Spleen (tissue), 11 donors: Measurements from ENCODE around the gene MEIS1. TPM values are rescaled to one million over a fixed set of nuclear protein-coding genes. Genes with fewer than 3 reads are reported as not detected.

Source experiments
- DNase-seq: peaks from one replicate; pipeline ENCODE4 v3.0.0-alpha.2; 2020
- H3K27ac ChIP-seq, 8 donors: fragments of 200-600 bp; sonication (generic) in 7 of 8; 1 replicate in 4 of 8; 2 replicates in 4 of 8; pipeline versions ENCODE4 v1.5.0 to v1.8.0; 2016 to 2021; ENCODE audit warnings: inconsistent platforms in 4 of 8, mild to moderate bottlenecking in 4 of 8, moderate library complexity in 1 of 8
- H3K27me3 ChIP-seq, 7 donors: fragments of 200-600 bp; sonication (generic) in 6 of 7; replicated peaks in 1 of 7; 1 replicate in 4 of 7; 2 replicates in 3 of 7; pipeline versions ENCODE4 v1.5.0 to v1.8.0; 2016 to 2021; ENCODE audit warnings: inconsistent platforms in 3 of 7, mild to moderate bottlenecking in 1 of 7
- H3K36me3 ChIP-seq, 6 donors: fragments of 200-600 bp; sonication (generic) in 5 of 6; 1 replicate in 4 of 6; 2 replicates in 2 of 6; pipeline versions ENCODE4 v1.5.0 to v1.8.0; 2016 to 2021; ENCODE audit warnings: inconsistent platforms in 2 of 6
- H3K4me1 ChIP-seq, 6 donors: fragments of 200-600 bp; sonication (generic) in 5 of 6; 1 replicate in 3 of 6; 2 replicates in 3 of 6; pipeline versions ENCODE4 v1.5.0 to v1.8.0; 2016 to 2021; ENCODE audit warnings: inconsistent platforms in 3 of 6
- H3K4me3 ChIP-seq, 8 donors: fragments of 200-600 bp; sonication (generic) in 7 of 8; 1 replicate in 4 of 8; 2 replicates in 4 of 8; pipeline versions ENCODE4 v1.5.0 to v1.8.0; 2016 to 2021; ENCODE audit warnings: inconsistent platforms in 4 of 8, mild to moderate bottlenecking in 4 of 8, moderate library complexity in 2 of 8
- H3K9me3 ChIP-seq, 8 donors: fragments of 200-600 bp; sonication (generic) in 7 of 8; 1 replicate in 4 of 8; 2 replicates in 4 of 8; pipeline versions ENCODE4 v1.5.0 to v1.8.0; 2016 to 2021; ENCODE audit warnings: inconsistent platforms in 4 of 8
- POLR2A ChIP-seq, 3 donors: fragments of 450-650 bp; IDR thresholded peaks; one replicate each; pipeline ENCODE4 v1.5.1; 2017; ENCODE audit warnings: antibody characterized with exemption in 3 of 3, mild to moderate bottlenecking in 1 of 3
- POLR2AphosphoS5 ChIP-seq, 3 donors: sonication (generic); formaldehyde crosslinking; IDR thresholded peaks; one replicate each; pipeline ENCODE4 v1.5.1; 2017; ENCODE audit warnings: antibody characterized with exemption in 3 of 3
- WGBS, 5 donors: extraction: QIAGEN DNeasy Blood & Tissue Kit in 3 of 5; methylation state at CpG; one replicate each; pipeline versions ENCODE4 v1.1.5 to v1.1.7; 2013 to 2018; 5-methylcytosine and 5-hydroxymethylcytosine counted together
- intact Hi-C: fragments of 100-400 bp; cut with DNase I; formaldehyde crosslinking; loops from one replicate; pipeline ENCODE4 v1.15.0; 2023; ENCODE audit warnings: low total_unique reads
- polyA plus RNA-seq, 3 donors: library from polyadenylated mRNA; stranded (reverse); fragments of 200-250 nt; gene quantifications; one replicate each; pipeline ENCODE4 v1.2.1, GENCODE V29; 2013
- total RNA-seq, 7 donors: library from RNA; depleted of rRNA in 3 of 7; stranded (reverse); fragments of >200 nt in 3 of 7; fragmentation: NEBNext Ultra II Directional in 4 of 7; extraction: Animal tissue kit (Norgen Biotek cat#: 25700) in 4 of 7; gene quantifications; one replicate each; pipeline versions ENCODE4 v1.1.0 to v1.2.1, GENCODE V29; 2016 to 2021
- TF ChIP-seq, protein P1 (sequence below), 11 experiments: fragments of 200-600 bp in 7 of 11; fragments of 450-650 bp in 4 of 11; sonication (generic) in 4 of 11; IDR thresholded peaks in 8 of 11; conservative IDR thresholded peaks in 3 of 11; 1 replicate in 7 of 11; 2 replicates in 4 of 11; pipeline versions ENCODE4 v1.4.0 to v1.8.0; 2016 to 2021; ENCODE audit warnings: antibody characterized with exemption in 11 of 11, inconsistent platforms in 4 of 11, mild to moderate bottlenecking in 1 of 11
- donor health status: healthy with polysubstance abuse.
- donor health status: DM: no; HTN: no; CAD: no; lungs with moderate emphysema.
- donor health status: DM: no; HTN: no; CAD: no.
- donor health status: Bipolar disorder and iron deficiency.
- donor health status: healthy.
- donor health status: DM: no; HTN: no; CAD: no.
- donor health status: DM: yes; HTN: yes; CAD: no.

Gene MEIS1
- total and polyA plus RNA-seq, 10 donors = 13.1 to 81.4 (median 28.2) TPM

DNA sequence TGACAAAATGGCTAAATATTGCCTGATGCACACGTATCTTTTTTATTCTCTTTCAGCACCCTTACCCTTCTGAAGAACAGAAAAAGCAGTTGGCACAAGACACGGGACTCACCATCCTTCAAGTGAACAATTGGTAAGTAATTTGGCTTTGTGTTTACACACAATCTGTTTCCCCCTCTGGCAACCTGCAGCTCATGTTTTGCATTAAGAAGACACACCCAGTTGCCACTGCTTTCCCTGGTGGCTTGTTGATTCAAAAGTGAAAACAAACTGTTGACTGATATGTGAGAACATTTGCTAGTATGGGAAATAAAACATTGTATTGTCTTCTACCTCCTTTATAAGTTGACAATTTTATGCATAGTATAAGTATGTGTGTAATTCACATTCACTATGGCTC is 113.0 kb downstream of the MEIS1 start:
- 78 to 84% (median 82%) methylated on average over 2 of the region's 2 CpGs for WGBS, 5 donors
- intact Hi-C loops = no loop called here
- no peak for DNase-seq
- no peak overlapping the region for H3K27ac ChIP-seq
- H3K36me3 ChIP-seq = peaks cover 0 to 8% (median 0%) of the 10 kb centered on the region in 6 donors
- TF ChIP-seq, protein P1, sequence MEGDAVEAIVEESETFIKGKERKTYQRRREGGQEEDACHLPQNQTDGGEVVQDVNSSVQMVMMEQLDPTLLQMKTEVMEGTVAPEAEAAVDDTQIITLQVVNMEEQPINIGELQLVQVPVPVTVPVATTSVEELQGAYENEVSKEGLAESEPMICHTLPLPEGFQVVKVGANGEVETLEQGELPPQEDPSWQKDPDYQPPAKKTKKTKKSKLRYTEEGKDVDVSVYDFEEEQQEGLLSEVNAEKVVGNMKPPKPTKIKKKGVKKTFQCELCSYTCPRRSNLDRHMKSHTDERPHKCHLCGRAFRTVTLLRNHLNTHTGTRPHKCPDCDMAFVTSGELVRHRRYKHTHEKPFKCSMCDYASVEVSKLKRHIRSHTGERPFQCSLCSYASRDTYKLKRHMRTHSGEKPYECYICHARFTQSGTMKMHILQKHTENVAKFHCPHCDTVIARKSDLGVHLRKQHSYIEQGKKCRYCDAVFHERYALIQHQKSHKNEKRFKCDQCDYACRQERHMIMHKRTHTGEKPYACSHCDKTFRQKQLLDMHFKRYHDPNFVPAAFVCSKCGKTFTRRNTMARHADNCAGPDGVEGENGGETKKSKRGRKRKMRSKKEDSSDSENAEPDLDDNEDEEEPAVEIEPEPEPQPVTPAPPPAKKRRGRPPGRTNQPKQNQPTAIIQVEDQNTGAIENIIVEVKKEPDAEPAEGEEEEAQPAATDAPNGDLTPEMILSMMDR (IDR thresholded peaks at IDR 0.05 in 8 of 11, conservative IDR thresholded peaks at IDR 0.05 in 3 of 11) = no peak
- no peak for TF ChIP-seq POLR2A (IDR thresholded peaks at IDR 0.05)
- TF ChIP-seq POLR2AphosphoS5 (IDR thresholded peaks at IDR 0.05) = no peak
- H3K27me3 ChIP-seq = no peaks in the 10 kb centered on the region
- H3K4me1 ChIP-seq = peaks cover 0 to 5% (median 0%) of the 10 kb centered on the region in 6 donors
- H3K9me3 ChIP-seq = no peaks in the 10 kb centered on the region
- H3K4me3 ChIP-seq = no peak overlapping the region

GRCh38 chr2:66548422-66548821 is 113.5 kb downstream of the MEIS1 start:
- H3K36me3 ChIP-seq = peaks cover 0 to 8% (median 0%) of the 10 kb centered on the region in 6 donors
- H3K9me3 ChIP-seq = no peaks in the 10 kb centered on the region
- H3K27me3 ChIP-seq = no peaks in the 10 kb centered on the region
- H3K4me3 ChIP-seq = no peak overlapping the region
- H3K27ac ChIP-seq = no peak overlapping the region
- 68 to 89% (median 83%) methylated on average over 3 of the region's 3 CpGs for WGBS, 5 donors
- peaks cover 0 to 4% (median under 1%) of the 10 kb centered on the region in 6 donors for H3K4me1 ChIP-seq
- TF ChIP-seq, protein P1 (IDR thresholded peaks at IDR 0.05 in 8 of 11, conservative IDR thresholded peaks at IDR 0.05 in 3 of 11) = no peak
- no peak for TF ChIP-seq POLR2AphosphoS5 (IDR thresholded peaks at IDR 0.05)
- TF ChIP-seq POLR2A (IDR thresholded peaks at IDR 0.05) = no peak
- no peak for DNase-seq
- intact Hi-C loops = no loop called here

GRCh38 chr2:66550826-66551225 is 115.9 kb downstream of the MEIS1 start:
- Histone ChIP-seq H3K9me3 (no peaks in the 10 kb centered on the region), H3K4me1 (peaks cover 0 to 24% (median 5%) of the 10 kb centered on the region in 6 donors), H3K27ac (no peak overlapping the region), H3K36me3 (peaks cover 0 to 8% (median 0%) of the 10 kb centered on the region in 6 donors), H3K27me3 (peaks cover 0 to 4% (median 0%) of the 10 kb centered on the region in 7 donors), H3K4me3 (no peak overlapping the region)
- intact Hi-C loops = no loop called here
- TF ChIP-seq, protein P1 (IDR thresholded peaks at IDR 0.05 in 8 of 11, conservative IDR thresholded peaks at IDR 0.05 in 3 of 11) = no peak
- TF ChIP-seq POLR2AphosphoS5 (IDR thresholded peaks at IDR 0.05) = no peak
- TF ChIP-seq POLR2A (IDR thresholded peaks at IDR 0.05) = no peak
- no peak for DNase-seq
- WGBS, 5 donors = 67 to 95% (median 90%) methylated on average over 1 of the region's 1 CpG

DNA sequence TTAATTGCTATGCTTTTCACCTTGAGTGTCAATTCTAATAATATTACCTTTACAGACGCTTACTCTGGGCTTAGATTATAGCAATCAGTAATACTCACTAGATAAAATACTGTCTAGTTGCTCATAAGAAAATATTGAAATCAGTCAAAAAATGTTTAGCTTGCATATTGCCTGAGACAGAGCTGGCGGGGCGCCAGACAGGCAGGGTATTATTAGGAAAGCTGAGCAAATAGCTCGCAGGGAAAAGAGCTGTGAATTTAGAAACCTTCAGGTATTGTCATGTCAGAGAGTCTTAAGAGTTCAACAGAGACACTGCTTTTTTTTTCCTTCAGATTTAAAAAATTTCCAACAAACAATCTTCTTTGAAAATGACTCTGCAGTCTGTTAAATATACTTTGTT is 118.4 kb downstream of the MEIS1 start:
- no peaks in the 10 kb centered on the region for H3K9me3 ChIP-seq
- H3K36me3 ChIP-seq = peaks cover 0 to 5% (median 0%) of the 10 kb centered on the region in 6 donors
- H3K4me1 ChIP-seq = peaks cover 0 to 34% (median 10%) of the 10 kb centered on the region in 6 donors
- peaks cover 0 to 4% (median 0%) of the 10 kb centered on the region in 7 donors for H3K27me3 ChIP-seq
- DNase-seq = no peak
- intact Hi-C loops = no loop called here
- no peak overlapping the region for H3K4me3 ChIP-seq
- no peak overlapping the region for H3K27ac ChIP-seq
- TF ChIP-seq, protein P1 (IDR thresholded peaks at IDR 0.05 in 8 of 11, conservative IDR thresholded peaks at IDR 0.05 in 3 of 11) = no peak
- TF ChIP-seq POLR2A (IDR thresholded peaks at IDR 0.05) = no peak
- TF ChIP-seq POLR2AphosphoS5 (IDR thresholded peaks at IDR 0.05) = no peak
- WGBS, 5 donors = 62 to 74% (median 69%) methylated on average over 4 of the region's 4 CpGs
